Esophagus muscularis mucosa (tissue), 4 donors: ENCODE data around the gene CATSPERD. TPM values are rescaled to one million over a fixed set of nuclear protein-coding genes. Genes with fewer than 3 reads are reported as not detected.

Experiments
- DNase-seq: peaks from one replicate; pipeline ENCODE4 v3.0.0-alpha.2; 2017; ENCODE audit errors: extremely low spot score
- H3K27ac ChIP-seq, 4 donors: fragments of 200-600 bp; sonication (generic); replicated peaks in 1 of 4; 1 replicate in 3 of 4; 2 replicates in 1 of 4; pipeline ENCODE4 v1.5.1; 2016 to 2019; ENCODE audit warnings: mild to moderate bottlenecking in 1 of 4
- H3K27me3 ChIP-seq, 4 donors: fragments of 200-600 bp; sonication (generic); one replicate each; pipeline versions ENCODE4 v1.5.1 to v1.6.0; 2016 to 2019
- H3K36me3 ChIP-seq, 4 donors: fragments of 200-600 bp; sonication (generic); one replicate each; pipeline ENCODE4 v1.5.1; 2016 to 2019
- H3K4me1 ChIP-seq, 4 donors: fragments of 200-600 bp; sonication (generic); one replicate each; pipeline ENCODE4 v1.5.1; 2016 to 2019
- H3K4me3 ChIP-seq, 4 donors: fragments of 200-600 bp; sonication (generic); 1 replicate in 2 of 4; 2 replicates in 2 of 4; pipeline ENCODE4 v1.5.1; 2016 to 2019; ENCODE audit warnings: mild to moderate bottlenecking in 4 of 4, moderate library complexity in 1 of 4
- H3K9me3 ChIP-seq, 4 donors: fragments of 200-600 bp; sonication (generic); 1 replicate in 3 of 4; 2 replicates in 1 of 4; pipeline ENCODE4 v1.5.1; 2016 to 2019
- EP300 ChIP-seq: sonication (generic); formaldehyde crosslinking; IDR thresholded peaks from one replicate; pipeline ENCODE4 v1.6.1; 2017; ENCODE audit warnings: antibody characterized with exemption
- POLR2A ChIP-seq: fragments of 450-650 bp; IDR thresholded peaks from one replicate; pipeline ENCODE4 v1.6.1; 2017; ENCODE audit warnings: antibody characterized with exemption, moderate library complexity, mild to moderate bottlenecking, low read depth
- POLR2AphosphoS5 ChIP-seq, 2 donors: sonication (generic); formaldehyde crosslinking; IDR thresholded peaks; one replicate each; pipeline ENCODE4 v1.6.1; 2017; ENCODE audit warnings: antibody characterized with exemption in 2 of 2
- WGBS: methylation state at CpG from one replicate; pipeline ENCODE4 v1.1.5; 2018; 5-methylcytosine and 5-hydroxymethylcytosine counted together
- intact Hi-C: fragments of 100-400 bp; cut with DNase I; formaldehyde crosslinking; loops from one replicate; pipeline ENCODE4 v1.15.1; 2023
- total RNA-seq, 4 donors: library from RNA; depleted of rRNA; stranded (reverse); fragments of >200 nt; gene quantifications; one replicate each; pipeline versions ENCODE4 v1.1.0 to v1.2.1, GENCODE V29; 2016
- TF ChIP-seq, protein P1 (sequence below), 3 experiments: fragments of 200-600 bp in 2 of 3; fragments of 450-650 bp in 1 of 3; sonication (generic) in 2 of 3; IDR thresholded peaks; one replicate each; pipeline ENCODE4 v1.5.1; 2017 to 2019; ENCODE audit warnings: antibody characterized with exemption in 3 of 3, mild to moderate bottlenecking in 2 of 3, moderate library complexity in 1 of 3

The CATSPERD gene
- total RNA-seq, 4 donors from 2014 or later, result 0.19 TPM; not detected in 3

DNA sequence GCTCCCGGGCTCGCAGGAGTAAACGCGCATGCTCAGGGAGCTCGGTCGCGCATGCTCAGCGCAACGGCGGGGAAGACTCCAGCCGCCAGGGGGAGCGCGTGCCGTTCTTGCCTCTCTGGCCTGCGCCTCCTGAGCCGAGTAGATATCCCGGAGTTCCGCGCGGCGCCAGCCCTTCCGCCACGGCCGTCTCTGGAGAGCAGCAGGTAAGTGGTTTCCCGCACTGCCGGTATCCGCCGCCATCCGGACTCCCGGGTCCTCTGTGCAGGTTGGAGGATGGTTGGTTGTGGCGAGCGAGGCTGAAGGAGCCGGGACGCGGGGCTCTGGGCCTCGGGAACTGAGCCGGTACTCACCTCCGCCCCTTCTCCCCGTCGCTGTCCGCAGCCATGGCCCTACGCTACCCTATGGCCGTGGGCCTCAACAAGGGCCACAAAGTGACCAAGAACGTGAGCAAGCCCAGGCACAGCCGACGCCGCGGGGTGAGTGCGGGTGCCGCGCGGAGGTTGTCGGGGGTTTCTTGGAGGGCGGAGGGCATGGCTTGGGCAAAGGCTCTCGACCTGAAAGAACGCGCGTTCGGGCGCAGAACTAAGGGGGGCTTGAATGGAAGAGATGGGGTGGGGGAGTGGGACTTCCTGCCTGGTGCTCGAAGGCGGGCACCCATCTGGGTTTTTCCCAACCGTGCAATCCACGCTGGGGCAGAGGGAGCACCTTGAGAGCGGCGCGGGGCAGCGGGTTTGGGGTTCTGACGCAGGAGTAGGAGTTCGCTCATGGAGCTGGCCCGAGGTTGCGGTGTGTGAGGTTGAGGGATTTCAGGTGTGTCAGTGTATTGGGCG is 30.1 kb upstream of the CATSPERD start, which contains the start of gene RPL36:
Gene RPL36 (plus strand): TSS at position 171 of the 830 bp plus-strand sequence. CDS start 213 bp downstream, at position 384.
- H3K9me3 ChIP-seq, result no peaks in the 10 kb centered on the region
- DNase-seq, result peak; percentile 99
- peaks cover 23 to 39% (median 38%) of the 10 kb centered on the region in 4 donors for H3K36me3 ChIP-seq
- H3K27me3 ChIP-seq, result no peaks in the 10 kb centered on the region
- TF ChIP-seq POLR2A, result peak; percentile 86
- TF ChIP-seq, protein P1, sequence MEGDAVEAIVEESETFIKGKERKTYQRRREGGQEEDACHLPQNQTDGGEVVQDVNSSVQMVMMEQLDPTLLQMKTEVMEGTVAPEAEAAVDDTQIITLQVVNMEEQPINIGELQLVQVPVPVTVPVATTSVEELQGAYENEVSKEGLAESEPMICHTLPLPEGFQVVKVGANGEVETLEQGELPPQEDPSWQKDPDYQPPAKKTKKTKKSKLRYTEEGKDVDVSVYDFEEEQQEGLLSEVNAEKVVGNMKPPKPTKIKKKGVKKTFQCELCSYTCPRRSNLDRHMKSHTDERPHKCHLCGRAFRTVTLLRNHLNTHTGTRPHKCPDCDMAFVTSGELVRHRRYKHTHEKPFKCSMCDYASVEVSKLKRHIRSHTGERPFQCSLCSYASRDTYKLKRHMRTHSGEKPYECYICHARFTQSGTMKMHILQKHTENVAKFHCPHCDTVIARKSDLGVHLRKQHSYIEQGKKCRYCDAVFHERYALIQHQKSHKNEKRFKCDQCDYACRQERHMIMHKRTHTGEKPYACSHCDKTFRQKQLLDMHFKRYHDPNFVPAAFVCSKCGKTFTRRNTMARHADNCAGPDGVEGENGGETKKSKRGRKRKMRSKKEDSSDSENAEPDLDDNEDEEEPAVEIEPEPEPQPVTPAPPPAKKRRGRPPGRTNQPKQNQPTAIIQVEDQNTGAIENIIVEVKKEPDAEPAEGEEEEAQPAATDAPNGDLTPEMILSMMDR (IDR thresholded peaks at IDR 0.05), result peak; percentile 96 to 99 (median 98)
- TF ChIP-seq POLR2AphosphoS5 (IDR thresholded peaks at IDR 0.05), result peak; percentile 98
- TF ChIP-seq EP300, result no peak
- peaks cover 25 to 63% (median 53%) of the 10 kb centered on the region in 4 donors for H3K4me1 ChIP-seq
- peak within 1 kb of the TSS; percentile 61 to 73 (median 66) for H3K4me3 ChIP-seq
- 2% methylated on average over 54 of the region's 73 CpGs for WGBS
- peak within 1 kb of the TSS; percentile 86 to 91 (median 90) for H3K27ac ChIP-seq
- intact Hi-C loops, result no loop called here

- no peak for DNase-seq
- H3K4me1 ChIP-seq, result peaks cover 24 to 60% (median 51%) of the 10 kb centered on the region in 4 donors
Measured at GRCh38 chr19:5690955-5691821, 29.2 kb upstream of the CATSPERD start.

DNA sequence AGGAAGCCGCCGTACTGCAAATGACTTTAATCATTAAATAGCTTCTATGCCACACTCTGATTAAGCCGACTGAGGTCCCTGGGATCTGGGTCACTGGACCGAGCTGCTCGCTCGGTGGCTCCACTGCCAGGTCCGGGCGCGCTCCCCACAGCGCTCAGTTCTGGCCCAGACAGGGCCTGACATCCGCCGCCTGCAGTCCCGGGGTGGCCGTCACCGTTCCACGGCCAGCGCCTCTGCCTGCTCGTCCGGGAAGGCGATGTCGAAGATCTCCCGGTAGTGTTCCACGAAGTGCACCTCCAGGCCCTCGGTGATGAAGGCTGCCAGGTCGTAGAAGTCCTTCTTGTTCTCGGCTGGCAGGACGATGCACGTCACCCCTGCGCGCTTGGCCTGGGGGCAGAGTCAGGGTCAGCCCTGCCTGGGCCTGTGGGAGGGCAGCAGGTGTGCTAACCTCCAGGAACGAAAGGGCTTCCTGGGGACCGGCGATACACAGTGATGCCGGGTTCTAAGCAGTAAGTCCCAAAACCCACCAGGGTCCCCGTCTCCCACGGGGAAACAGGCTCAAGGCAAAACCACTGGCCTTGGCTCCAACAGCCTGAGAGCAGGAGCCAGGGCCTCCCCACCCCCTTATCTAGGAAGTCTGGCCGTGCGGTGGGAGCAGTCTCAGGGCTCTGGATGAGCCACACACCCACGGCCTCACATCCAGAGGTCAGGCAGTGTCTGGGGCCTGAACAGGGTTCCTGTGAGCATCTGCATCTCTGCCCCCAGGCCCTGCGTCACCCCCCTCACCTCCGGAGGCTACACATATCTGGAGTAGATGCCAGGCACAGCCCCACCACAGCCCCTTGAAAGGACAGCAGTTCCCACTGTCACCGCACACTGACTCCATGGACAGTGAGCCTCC is 28.4 kb upstream of the CATSPERD start:
- peaks cover 41 to 56% (median 56%) of the 10 kb centered on the region in 4 donors for H3K36me3 ChIP-seq
- no peak for DNase-seq
- intact Hi-C loops, result no loop called here
- H3K9me3 ChIP-seq, result no peaks in the 10 kb centered on the region
- peak overlapping the region; percentile 86 to 91 (median 90) for H3K27ac ChIP-seq
- peak overlapping the region; percentile 61 to 73 (median 66) for H3K4me3 ChIP-seq
- peaks cover 22 to 54% (median 45%) of the 10 kb centered on the region in 4 donors for H3K4me1 ChIP-seq
- 49% methylated on average over 13 of the region's 42 CpGs for WGBS
- no peaks in the 10 kb centered on the region for H3K27me3 ChIP-seq
- TF ChIP-seq EP300, result no peak
- TF ChIP-seq POLR2AphosphoS5 (IDR thresholded peaks at IDR 0.05), result no peak
- TF ChIP-seq POLR2A, result no peak
- TF ChIP-seq, protein P1 (IDR thresholded peaks at IDR 0.05), result no peak

More at GRCh38 chr19:5690955-5691821, 29.2 kb upstream of the CATSPERD start:
- no peaks in the 10 kb centered on the region for H3K9me3 ChIP-seq
- intact Hi-C loops, result no loop called here
- H3K36me3 ChIP-seq, result peaks cover 32 to 47% (median 47%) of the 10 kb centered on the region in 4 donors
- TF ChIP-seq POLR2AphosphoS5 (IDR thresholded peaks at IDR 0.05) (peak; percentile 48 to 68), EP300 (no peak)
- TF ChIP-seq, protein P1 (IDR thresholded peaks at IDR 0.05), result no peak
- H3K4me3 ChIP-seq, result peak overlapping the region; percentile 61 to 73 (median 66)
- peak overlapping the region; percentile 86 to 91 (median 90) for H3K27ac ChIP-seq
- 4% methylated on average over 28 of the region's 54 CpGs for WGBS
- no peaks in the 10 kb centered on the region for H3K27me3 ChIP-seq

DNA sequence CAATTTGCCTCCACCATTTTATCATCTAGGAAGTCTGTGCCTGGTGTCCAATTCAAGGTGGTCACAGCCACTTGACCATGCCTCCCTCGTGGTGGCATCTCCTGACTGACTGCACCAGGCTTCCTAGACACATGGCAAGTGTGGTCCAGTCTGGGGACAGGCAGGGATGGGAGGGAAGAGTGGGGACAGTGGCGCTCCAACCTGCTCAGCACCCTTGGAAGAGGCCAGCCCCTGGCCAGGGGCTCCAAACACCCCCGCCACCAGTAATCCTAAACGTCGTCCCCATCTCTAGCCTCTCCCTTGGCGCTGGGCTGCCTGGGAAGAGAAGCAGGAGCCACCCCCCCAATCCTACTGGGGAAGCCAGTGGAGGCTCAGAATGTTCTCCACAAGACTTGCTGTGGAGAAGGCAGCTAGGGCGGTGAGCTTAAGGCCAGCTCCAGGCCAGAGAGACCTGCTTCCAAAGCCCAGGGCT is 27.7 kb upstream of the CATSPERD start:
- DNase-seq, result no peak
- no peaks in the 10 kb centered on the region for H3K27me3 ChIP-seq
- H3K27ac ChIP-seq, result peak overlapping the region in 2 of 4 donors; percentile 3 to 91
- H3K36me3 ChIP-seq, result peaks cover 42 to 62% (median 60%) of the 10 kb centered on the region in 4 donors
- no peaks in the 10 kb centered on the region for H3K9me3 ChIP-seq
- intact Hi-C loops, result no loop called here
- peaks cover 22 to 48% (median 38%) of the 10 kb centered on the region in 4 donors for H3K4me1 ChIP-seq
- no peak for TF ChIP-seq POLR2AphosphoS5 (IDR thresholded peaks at IDR 0.05)
- TF ChIP-seq POLR2A, result no peak
- TF ChIP-seq, protein P1 (IDR thresholded peaks at IDR 0.05), result no peak
- no peak for TF ChIP-seq EP300
- no peak overlapping the region for H3K4me3 ChIP-seq
- 83% methylated on average over 1 of the region's 7 CpGs for WGBS
